Neural cell (in vitro differentiated cells): ENCODE results near the gene HSD11B1L. TPM values are rescaled to one million over a fixed set of nuclear protein-coding genes. Genes with fewer than 3 reads are reported as not detected.

Source experiments
- H2AFZ ChIP-seq: fragments of 200-600, 300-800 bp; sonication (generic), shearing (Covaris generic); 2 replicates; pipeline ENCODE4 v1.6.0; 2014; ENCODE audit warnings: low read depth, mild to moderate bottlenecking, antibody characterized with exemption, low read length, moderate library complexity
- H3F3A ChIP-seq: fragments of 200-600 bp; shearing (Covaris generic); 2 replicates; pipeline ENCODE4 v1.6.1; 2016; ENCODE audit warnings: mild to moderate bottlenecking, moderate library complexity, mixed read lengths, antibody characterized with exemption, low read length; ENCODE audit not compliant: insufficient read depth, poor library complexity, severe bottlenecking
- H3K27ac ChIP-seq: fragments of 200-600, 300-800 bp; sonication (generic), shearing (Covaris generic); 2 replicates; pipeline ENCODE4 v1.5.1; 2014; ENCODE audit warnings: mild to moderate bottlenecking, low read length, moderate library complexity
- H3K27me3 ChIP-seq: fragments of 300-800, 200-600 bp; sonication (generic), shearing (Covaris generic); 2 replicates; pipeline ENCODE4 v1.6.0; 2014; ENCODE audit warnings: mild to moderate bottlenecking, low read depth, low read length, moderate library complexity; ENCODE audit not compliant: insufficient read depth
- H3K36me3 ChIP-seq: fragments of 300-800, 200-600 bp; sonication (generic), shearing (Covaris generic); 2 replicates; pipeline ENCODE4 v1.5.1; 2014; ENCODE audit warnings: mild to moderate bottlenecking, antibody characterized with exemption, low read length, moderate library complexity; ENCODE audit not compliant: insufficient read depth
- H3K4me2 ChIP-seq: fragments of 300-800, 200-600 bp; sonication (generic), shearing (Covaris generic); 2 replicates; pipeline ENCODE4 v1.6.0; 2014; ENCODE audit warnings: mild to moderate bottlenecking, low read length
- H3K4me3 ChIP-seq: fragments of 300-800, 200-600 bp; sonication (generic), shearing (Covaris generic); 2 replicates; pipeline ENCODE4 v1.5.1; 2014; ENCODE audit warnings: mild to moderate bottlenecking, low read length, moderate library complexity
- H3K79me2 ChIP-seq: fragments of 200-600 bp; shearing (Covaris generic); replicated peaks from 2 replicates; pipeline ENCODE4 v1.6.0; 2014; ENCODE audit warnings: mild to moderate bottlenecking, low read length, moderate library complexity; ENCODE audit not compliant: insufficient read depth
- H3K9ac ChIP-seq: fragments of 300-800, 200-600 bp; sonication (generic), shearing (Covaris generic); 2 replicates; pipeline ENCODE4 v1.6.1; 2016; ENCODE audit warnings: mild to moderate bottlenecking, low read length, mixed read lengths
- H3K9me2 ChIP-seq: fragments of 200-600 bp; shearing (Covaris generic); 2 replicates; pipeline ENCODE4 v1.6.1; 2016; ENCODE audit warnings: mild to moderate bottlenecking, low read length, mixed read lengths; ENCODE audit not compliant: insufficient read depth
- H3K9me3 ChIP-seq: fragments of 200-600, 300-800 bp; sonication (generic), shearing (Covaris generic); 2 replicates; pipeline ENCODE4 v1.6.1; 2016; ENCODE audit warnings: mild to moderate bottlenecking, mixed run types, low read length, moderate library complexity, mixed read lengths
- H4K20me1 ChIP-seq: fragments of 200-600 bp; shearing (Covaris generic); 2 replicates; pipeline ENCODE4 v1.6.1; 2016; ENCODE audit warnings: mild to moderate bottlenecking, mixed run types; ENCODE audit not compliant: insufficient read depth
- EP300 ChIP-seq: fragments of 450-650 bp; conservative IDR thresholded peaks from 2 replicates; pipeline ENCODE4 v1.6.1; 2014; ENCODE audit warnings: antibody characterized with exemption, mild to moderate bottlenecking, moderate library complexity; ENCODE audit not compliant: poor library complexity, severe bottlenecking
- EZH2 ChIP-seq: fragments of 200-600, 300-800 bp; shearing (Covaris generic), sonication (generic); IDR thresholded peaks from 2 replicates; pipeline ENCODE4 v1.6.1; 2014; ENCODE audit warnings: antibody characterized with exemption, low read length, borderline replicate concordance, mild to moderate bottlenecking; ENCODE audit not compliant: insufficient read depth, poor library complexity, severe bottlenecking
- MXI1 ChIP-seq: fragments of 450-650 bp; conservative IDR thresholded peaks from 2 replicates; pipeline ENCODE4 v1.6.1; 2014; ENCODE audit warnings: antibody characterized with exemption, mild to moderate bottlenecking; ENCODE audit not compliant: poor library complexity, severe bottlenecking
- POLR2AphosphoS5 ChIP-seq: IDR thresholded peaks from 2 replicates; pipeline ENCODE4 v1.6.1; 2012
- RAD21 ChIP-seq: fragments of 450-650 bp; conservative IDR thresholded peaks from 2 replicates; pipeline ENCODE4 v1.6.1; 2014; ENCODE audit warnings: antibody characterized with exemption, mild to moderate bottlenecking, moderate library complexity
- SMC3 ChIP-seq: fragments of 450-650 bp; conservative IDR thresholded peaks from 2 replicates; pipeline ENCODE4 v1.6.1; 2014; ENCODE audit warnings: antibody characterized with exemption, mild to moderate bottlenecking, moderate library complexity; ENCODE audit not compliant: poor library complexity
- polyA plus RNA-seq: library from polyadenylated mRNA; depleted of rRNA; stranded (reverse); fragments of >200 nt; gene quantifications from 2 replicates; pipeline ENCODE4 v1.2.3, GENCODE V29; 2014
- TF ChIP-seq, protein P1 (sequence below): IDR thresholded peaks from 2 replicates; pipeline ENCODE4 v1.6.1; 2012; ENCODE audit warnings: borderline replicate concordance
- TF ChIP-seq, protein P2 (sequence below): fragments of 450-650 bp; IDR thresholded peaks from 2 replicates; pipeline ENCODE4 v1.5.1; 2014; ENCODE audit warnings: antibody characterized with exemption, mild to moderate bottlenecking, moderate library complexity; ENCODE audit not compliant: poor library complexity, severe bottlenecking

The HSD11B1L gene
- polyA plus RNA-seq, 1 donor from 2014 or later, result 170 TPM

DNA sequence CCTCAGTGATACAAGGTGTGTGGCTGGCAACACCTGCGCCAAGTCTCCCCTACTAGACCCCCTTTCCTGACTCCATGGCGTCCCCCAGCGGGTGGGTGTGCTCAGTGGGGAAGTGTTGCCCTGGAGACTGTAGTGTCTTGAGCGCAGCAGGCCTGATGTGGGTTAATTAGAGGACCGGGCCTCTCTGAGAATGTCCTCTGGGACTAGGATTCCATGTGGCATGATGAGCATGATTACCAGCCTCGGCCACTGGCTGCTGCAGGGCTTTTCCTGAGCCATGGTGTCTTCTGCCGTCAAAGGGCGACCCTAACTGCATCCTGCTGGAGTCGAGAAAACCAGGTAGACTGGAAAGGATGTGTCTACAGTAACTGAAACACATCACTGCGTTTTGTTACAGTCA, 28.6 kb upstream of the HSD11B1L start:
- H4K20me1 ChIP-seq, result no peaks in the 10 kb centered on the region
- H3K9me2 ChIP-seq, result no peaks in the 10 kb centered on the region
- H3K4me3 ChIP-seq, result no peak overlapping the region
- H3K36me3 ChIP-seq, result no peaks in the 10 kb centered on the region
- no peak overlapping the region for H3K9ac ChIP-seq
- H3F3A ChIP-seq, result no peaks in the 10 kb centered on the region
- no peak overlapping the region for H2AFZ ChIP-seq
- no peak overlapping the region for H3K27ac ChIP-seq
- TF ChIP-seq, protein P1, sequence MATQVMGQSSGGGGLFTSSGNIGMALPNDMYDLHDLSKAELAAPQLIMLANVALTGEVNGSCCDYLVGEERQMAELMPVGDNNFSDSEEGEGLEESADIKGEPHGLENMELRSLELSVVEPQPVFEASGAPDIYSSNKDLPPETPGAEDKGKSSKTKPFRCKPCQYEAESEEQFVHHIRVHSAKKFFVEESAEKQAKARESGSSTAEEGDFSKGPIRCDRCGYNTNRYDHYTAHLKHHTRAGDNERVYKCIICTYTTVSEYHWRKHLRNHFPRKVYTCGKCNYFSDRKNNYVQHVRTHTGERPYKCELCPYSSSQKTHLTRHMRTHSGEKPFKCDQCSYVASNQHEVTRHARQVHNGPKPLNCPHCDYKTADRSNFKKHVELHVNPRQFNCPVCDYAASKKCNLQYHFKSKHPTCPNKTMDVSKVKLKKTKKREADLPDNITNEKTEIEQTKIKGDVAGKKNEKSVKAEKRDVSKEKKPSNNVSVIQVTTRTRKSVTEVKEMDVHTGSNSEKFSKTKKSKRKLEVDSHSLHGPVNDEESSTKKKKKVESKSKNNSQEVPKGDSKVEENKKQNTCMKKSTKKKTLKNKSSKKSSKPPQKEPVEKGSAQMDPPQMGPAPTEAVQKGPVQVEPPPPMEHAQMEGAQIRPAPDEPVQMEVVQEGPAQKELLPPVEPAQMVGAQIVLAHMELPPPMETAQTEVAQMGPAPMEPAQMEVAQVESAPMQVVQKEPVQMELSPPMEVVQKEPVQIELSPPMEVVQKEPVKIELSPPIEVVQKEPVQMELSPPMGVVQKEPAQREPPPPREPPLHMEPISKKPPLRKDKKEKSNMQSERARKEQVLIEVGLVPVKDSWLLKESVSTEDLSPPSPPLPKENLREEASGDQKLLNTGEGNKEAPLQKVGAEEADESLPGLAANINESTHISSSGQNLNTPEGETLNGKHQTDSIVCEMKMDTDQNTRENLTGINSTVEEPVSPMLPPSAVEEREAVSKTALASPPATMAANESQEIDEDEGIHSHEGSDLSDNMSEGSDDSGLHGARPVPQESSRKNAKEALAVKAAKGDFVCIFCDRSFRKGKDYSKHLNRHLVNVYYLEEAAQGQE, result no peak
- TF ChIP-seq, protein P2, sequence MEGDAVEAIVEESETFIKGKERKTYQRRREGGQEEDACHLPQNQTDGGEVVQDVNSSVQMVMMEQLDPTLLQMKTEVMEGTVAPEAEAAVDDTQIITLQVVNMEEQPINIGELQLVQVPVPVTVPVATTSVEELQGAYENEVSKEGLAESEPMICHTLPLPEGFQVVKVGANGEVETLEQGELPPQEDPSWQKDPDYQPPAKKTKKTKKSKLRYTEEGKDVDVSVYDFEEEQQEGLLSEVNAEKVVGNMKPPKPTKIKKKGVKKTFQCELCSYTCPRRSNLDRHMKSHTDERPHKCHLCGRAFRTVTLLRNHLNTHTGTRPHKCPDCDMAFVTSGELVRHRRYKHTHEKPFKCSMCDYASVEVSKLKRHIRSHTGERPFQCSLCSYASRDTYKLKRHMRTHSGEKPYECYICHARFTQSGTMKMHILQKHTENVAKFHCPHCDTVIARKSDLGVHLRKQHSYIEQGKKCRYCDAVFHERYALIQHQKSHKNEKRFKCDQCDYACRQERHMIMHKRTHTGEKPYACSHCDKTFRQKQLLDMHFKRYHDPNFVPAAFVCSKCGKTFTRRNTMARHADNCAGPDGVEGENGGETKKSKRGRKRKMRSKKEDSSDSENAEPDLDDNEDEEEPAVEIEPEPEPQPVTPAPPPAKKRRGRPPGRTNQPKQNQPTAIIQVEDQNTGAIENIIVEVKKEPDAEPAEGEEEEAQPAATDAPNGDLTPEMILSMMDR, result no peak
- no peak for TF ChIP-seq RAD21
- TF ChIP-seq EZH2, result no peak
- H3K9me3 ChIP-seq, result no peaks in the 10 kb centered on the region
- no peaks in the 10 kb centered on the region for H3K27me3 ChIP-seq
- no peaks in the 10 kb centered on the region for H3K79me2 ChIP-seq
- H3K4me2 ChIP-seq, result no peak overlapping the region

DNA sequence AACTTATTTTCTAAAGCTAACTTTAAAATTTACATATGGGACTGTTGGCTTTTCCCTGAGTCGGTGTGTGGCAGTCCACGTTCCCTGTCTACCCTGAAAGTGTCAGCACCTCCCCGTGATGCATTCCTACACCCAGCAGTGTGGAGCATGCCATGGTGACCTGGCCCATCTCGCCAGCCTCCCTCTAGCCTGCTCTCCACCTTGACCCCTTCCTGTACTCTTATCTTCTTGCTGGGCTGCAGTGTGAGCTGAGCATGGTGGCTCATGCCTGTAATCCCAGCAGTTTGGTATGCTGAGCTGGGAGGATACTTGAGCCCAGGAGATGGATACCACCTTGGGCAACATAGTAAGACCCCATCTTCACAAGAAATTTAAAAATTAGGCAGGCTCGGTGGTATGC, 25.9 kb upstream of the HSD11B1L start:
- no peaks in the 10 kb centered on the region for H3K27me3 ChIP-seq
- no peaks in the 10 kb centered on the region for H3F3A ChIP-seq
- H2AFZ ChIP-seq, result no peak overlapping the region
- no peak overlapping the region for H3K4me3 ChIP-seq
- no peaks in the 10 kb centered on the region for H4K20me1 ChIP-seq
- no peak overlapping the region for H3K27ac ChIP-seq
- TF ChIP-seq EP300 (no peak), RAD21 (no peak)
- H3K9ac ChIP-seq, result no peak overlapping the region
- no peaks in the 10 kb centered on the region for H3K9me2 ChIP-seq
- no peaks in the 10 kb centered on the region for H3K36me3 ChIP-seq
- no peaks in the 10 kb centered on the region for H3K9me3 ChIP-seq
- no peaks in the 10 kb centered on the region for H3K79me2 ChIP-seq
- no peak overlapping the region for H3K4me2 ChIP-seq

DNA sequence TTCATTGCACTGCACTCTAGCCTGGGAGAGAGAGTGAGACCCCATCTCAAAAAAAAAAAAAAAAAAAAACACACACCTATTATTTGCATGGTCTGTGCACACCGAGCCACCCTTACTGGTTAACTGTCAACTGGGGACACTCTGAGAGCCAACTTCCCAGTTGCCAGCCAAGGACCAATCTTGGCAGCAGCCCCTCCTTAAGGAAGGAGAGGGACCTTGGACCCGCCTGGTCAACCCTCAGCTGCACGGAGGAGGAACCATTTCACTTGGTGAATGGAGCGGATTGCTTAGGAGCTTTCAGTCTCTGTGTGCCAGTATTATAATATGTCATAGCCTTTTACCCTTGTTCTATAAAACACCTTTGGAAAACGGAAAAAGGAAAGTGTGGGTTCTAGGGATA, 25.4 kb upstream of the HSD11B1L start:
- Histone ChIP-seq H3K9me3 (no peaks in the 10 kb centered on the region), H3K4me2 (no peak overlapping the region), H3F3A (no peaks in the 10 kb centered on the region), H3K4me3 (no peak overlapping the region), H3K36me3 (no peaks in the 10 kb centered on the region), H3K9me2 (no peaks in the 10 kb centered on the region), H4K20me1 (no peaks in the 10 kb centered on the region), H2AFZ (no peak overlapping the region), H3K27me3 (no peaks in the 10 kb centered on the region), H3K27ac (no peak overlapping the region), H3K79me2 (no peaks in the 10 kb centered on the region), H3K9ac (no peak overlapping the region)
- TF ChIP-seq MXI1 (no peak), SMC3 (no peak), POLR2AphosphoS5 (no peak), EZH2 (no peak)
